PC-3 (cell line): ENCODE results near the gene PTPRA. TPM values are rescaled to one million over a fixed set of nuclear protein-coding genes. Genes with fewer than 3 reads are reported as not detected.

ENCODE experiments used
- ATAC-seq: fragments of 200-7000 bp; cut with Tn5 transposase; 2 replicates; pipeline ENCODE4 v1.9.1; 2020; ENCODE audit warnings: mild to moderate bottlenecking, moderate library complexity
- BruUV-seq: library from RNA; stranded (reverse); fragments of 400-500 nt; replicated peaks from 2 replicates; lab custom pipeline; 2021; lab: Mats Ljungman, UMichigan
- CTCF ChIA-PET: fragments of 300-600 bp; sonication (Branson Sonifier 250); formaldehyde crosslinking; loops from one replicate; lab custom pipeline; 2022; ENCODE audit warnings: antibody characterized with exemption; lab: Charles Lee
- POLR2A ChIA-PET: fragments of 300-600 bp; sonication (Branson Sonifier 250); formaldehyde crosslinking; loops from one replicate; lab custom pipeline; 2022; ENCODE audit warnings: antibody characterized with exemption; ENCODE audit not compliant: unreplicated experiment; lab: Charles Lee
- DNase-seq: peaks from one replicate; pipeline ENCODE4 v3.0.0-alpha.2; 2015
- H2AFZ ChIP-seq: fragments of 300-600 bp; sonication (generic); 2 replicates; pipeline ENCODE4 v1.6.0; 2016; ENCODE audit warnings: antibody characterized with exemption, low read length
- H3F3A ChIP-seq: fragments of 300-600 bp; sonication (generic); one replicate; pipeline ENCODE4 v1.6.0; 2017; ENCODE audit warnings: antibody characterized with exemption, low read length, control low read depth, mild to moderate bottlenecking; ENCODE audit not compliant: unreplicated experiment
- H3K27ac ChIP-seq: fragments of 300-600 bp; sonication (generic); 2 replicates; pipeline ENCODE4 v1.5.1; 2016; ENCODE audit warnings: mild to moderate bottlenecking, low read length
- H3K27me3 ChIP-seq: fragments of 300-600 bp; sonication (generic); 2 replicates; pipeline ENCODE4 v1.6.1; 2016; ENCODE audit warnings: low read length, mixed read lengths
- H3K36me3 ChIP-seq: fragments of 300-600 bp; sonication (generic); 2 replicates; pipeline ENCODE4 v1.6.1; 2016; ENCODE audit warnings: low read depth, mixed run types, low read length, mixed read lengths
- H3K4me1 ChIP-seq: fragments of 300-600 bp; sonication (generic); 2 replicates; pipeline ENCODE4 v1.5.1; 2016; ENCODE audit warnings: low read length; ENCODE audit not compliant: insufficient read depth
- H3K4me2 ChIP-seq: fragments of 300-600 bp; sonication (generic); 2 replicates; pipeline ENCODE4 v1.6.0; 2016; ENCODE audit warnings: low read length
- H3K4me3 ChIP-seq: fragments of 300-600 bp; sonication (generic); 2 replicates; pipeline ENCODE4 v1.5.1; 2016; ENCODE audit warnings: mild to moderate bottlenecking, low read length, mixed read lengths
- H3K79me2 ChIP-seq: fragments of 300-600 bp; sonication (generic); 2 replicates; pipeline ENCODE4 v1.6.1; 2017; ENCODE audit warnings: low read length, mixed read lengths
- H3K9ac ChIP-seq: fragments of 300-600 bp; sonication (generic); 2 replicates; pipeline ENCODE4 v1.6.0; 2016; ENCODE audit warnings: mild to moderate bottlenecking, low read length
- H3K9me2 ChIP-seq: fragments of 300-600 bp; sonication (generic); replicated peaks from 2 replicates; pipeline ENCODE4 v1.6.1; 2016; ENCODE audit warnings: mixed run types, low read length, mixed read lengths
- H3K9me3 ChIP-seq: fragments of 300-600 bp; sonication (generic); 2 replicates; pipeline ENCODE4 v1.6.1; 2016; ENCODE audit warnings: low read length, mixed read lengths
- H4K20me1 ChIP-seq: fragments of 300-600 bp; sonication (generic); 2 replicates; pipeline ENCODE4 v1.6.1; 2016; ENCODE audit warnings: low read length, mixed read lengths
- CTCF ChIP-seq: fragments of 300-600 bp; sonication (generic); conservative IDR thresholded peaks from 2 replicates; pipeline ENCODE4 v1.5.1; 2017; ENCODE audit warnings: antibody characterized with exemption, low read depth, mild to moderate bottlenecking, low read length
- EZH2 ChIP-seq: fragments of 300-600 bp; sonication (generic); IDR thresholded peaks from one replicate; pipeline ENCODE4 v1.6.1; 2017; ENCODE audit warnings: antibody characterized with exemption, mild to moderate bottlenecking, low read length; ENCODE audit not compliant: unreplicated experiment
- EZH2phosphoT487 ChIP-seq: fragments of 300-600 bp; sonication (generic); IDR thresholded peaks from 2 replicates; pipeline ENCODE4 v1.6.1; 2018; ENCODE audit warnings: mild to moderate bottlenecking, antibody characterized with exemption, low read length, borderline replicate concordance
- intact Hi-C: fragments of 100-400 bp; cut with micrococcal nuclease; formaldehyde crosslinking; loops from 2 replicates; pipeline ENCODE4 v1.9.0; 2023
- total RNA-seq: library from RNA; depleted of rRNA; stranded (reverse); fragments of >200 nt; gene quantifications from 2 replicates; pipeline ENCODE4 v1.2.3, GENCODE V29; 2014

PTPRA gene
- total RNA-seq, 1 experiment from 2014 or later, result 35.0 TPM

GRCh38 chr20:3082306-3082951, 209.1 kb downstream of the PTPRA start:
- Histone ChIP-seq H3K4me2 (no peak overlapping the region), H3K79me2 (no peaks in the 10 kb centered on the region), H3K27ac (no peak overlapping the region), H3K9ac (no peak overlapping the region), H3K9me2 (no peaks in the 10 kb centered on the region), H3K36me3 (no peaks in the 10 kb centered on the region), H4K20me1 (no peaks in the 10 kb centered on the region), H2AFZ (no peak overlapping the region), H3F3A (no peaks in the 10 kb centered on the region), H3K27me3 (peaks cover 20% of the 10 kb centered on the region), H3K4me3 (no peak overlapping the region), H3K4me1 (no peaks in the 10 kb centered on the region), H3K9me3 (no peaks in the 10 kb centered on the region)
- TF ChIP-seq EZH2phosphoT487 (no peak; the same call in 1 of the 2 replicates), EZH2 (no peak), CTCF (no peak)
- intact Hi-C loops, result no loop called here
- BruUV-seq, result no TSS peak
- CTCF ChIA-PET, result no interaction called here
- POLR2A ChIA-PET, result no interaction called here
- no peak for DNase-seq
- peak; percentile 25; the same call in 1 of the 2 replicates for ATAC-seq

- H3K27me3 ChIP-seq, result peaks cover 20% of the 10 kb centered on the region
- CTCF ChIA-PET, result no interaction called here
- no peak for ATAC-seq
- intact Hi-C loops, result no loop called here
- no peaks in the 10 kb centered on the region for H3F3A ChIP-seq
- POLR2A ChIA-PET, result no interaction called here
- TF ChIP-seq CTCF (no peak), EZH2 (no peak), EZH2phosphoT487 (no peak)
- H3K9me2 ChIP-seq, result no peaks in the 10 kb centered on the region
- H3K4me1 ChIP-seq, result no peaks in the 10 kb centered on the region
- no peaks in the 10 kb centered on the region for H3K9me3 ChIP-seq
- H4K20me1 ChIP-seq, result no peaks in the 10 kb centered on the region
- no peak overlapping the region for H2AFZ ChIP-seq
- H3K36me3 ChIP-seq, result no peaks in the 10 kb centered on the region
- no peak overlapping the region for H3K27ac ChIP-seq
- no peak overlapping the region for H3K9ac ChIP-seq
- H3K79me2 ChIP-seq, result no peaks in the 10 kb centered on the region
- H3K4me3 ChIP-seq, result no peak overlapping the region
- no TSS peak for BruUV-seq
- H3K4me2 ChIP-seq, result no peak overlapping the region
- DNase-seq, result no peak
Measured at GRCh38 chr20:3082955-3083952, 210.0 kb downstream of the PTPRA start.
